Ishikawa (cell line): Measurements from ENCODE around the gene IFNG.

Experiments
- TAF1 ChIP-seq: IDR thresholded peaks from 2 replicates; pipeline ENCODE4 v1.6.1; 2012; ENCODE audit warnings: low read depth, mild to moderate bottlenecking
- TF ChIP-seq, protein P1 (sequence below): IDR thresholded peaks from 2 replicates; pipeline ENCODE4 v1.6.1; 2012; ENCODE audit warnings: low read depth, mild to moderate bottlenecking

DNA sequence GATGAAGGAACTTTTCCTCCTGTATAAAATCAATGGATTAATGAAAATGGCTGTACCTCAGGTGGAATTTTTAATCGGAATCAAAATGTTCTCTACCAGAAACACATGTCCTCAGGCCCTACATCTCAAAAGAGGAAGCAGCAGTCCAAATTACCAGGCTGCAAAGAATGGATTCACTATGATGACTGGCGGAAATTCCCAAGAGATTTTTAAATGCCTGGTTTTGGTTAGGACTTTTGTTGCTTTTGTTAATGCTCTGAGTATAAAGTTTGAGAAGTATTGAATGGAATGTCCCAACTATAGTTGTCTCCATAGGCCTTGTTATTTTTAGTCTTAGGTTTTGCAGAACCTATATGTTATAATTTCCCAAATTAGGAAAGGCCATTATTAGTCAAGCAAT is 11.2 kb upstream of the IFNG start:
- TF ChIP-seq, protein P1, sequence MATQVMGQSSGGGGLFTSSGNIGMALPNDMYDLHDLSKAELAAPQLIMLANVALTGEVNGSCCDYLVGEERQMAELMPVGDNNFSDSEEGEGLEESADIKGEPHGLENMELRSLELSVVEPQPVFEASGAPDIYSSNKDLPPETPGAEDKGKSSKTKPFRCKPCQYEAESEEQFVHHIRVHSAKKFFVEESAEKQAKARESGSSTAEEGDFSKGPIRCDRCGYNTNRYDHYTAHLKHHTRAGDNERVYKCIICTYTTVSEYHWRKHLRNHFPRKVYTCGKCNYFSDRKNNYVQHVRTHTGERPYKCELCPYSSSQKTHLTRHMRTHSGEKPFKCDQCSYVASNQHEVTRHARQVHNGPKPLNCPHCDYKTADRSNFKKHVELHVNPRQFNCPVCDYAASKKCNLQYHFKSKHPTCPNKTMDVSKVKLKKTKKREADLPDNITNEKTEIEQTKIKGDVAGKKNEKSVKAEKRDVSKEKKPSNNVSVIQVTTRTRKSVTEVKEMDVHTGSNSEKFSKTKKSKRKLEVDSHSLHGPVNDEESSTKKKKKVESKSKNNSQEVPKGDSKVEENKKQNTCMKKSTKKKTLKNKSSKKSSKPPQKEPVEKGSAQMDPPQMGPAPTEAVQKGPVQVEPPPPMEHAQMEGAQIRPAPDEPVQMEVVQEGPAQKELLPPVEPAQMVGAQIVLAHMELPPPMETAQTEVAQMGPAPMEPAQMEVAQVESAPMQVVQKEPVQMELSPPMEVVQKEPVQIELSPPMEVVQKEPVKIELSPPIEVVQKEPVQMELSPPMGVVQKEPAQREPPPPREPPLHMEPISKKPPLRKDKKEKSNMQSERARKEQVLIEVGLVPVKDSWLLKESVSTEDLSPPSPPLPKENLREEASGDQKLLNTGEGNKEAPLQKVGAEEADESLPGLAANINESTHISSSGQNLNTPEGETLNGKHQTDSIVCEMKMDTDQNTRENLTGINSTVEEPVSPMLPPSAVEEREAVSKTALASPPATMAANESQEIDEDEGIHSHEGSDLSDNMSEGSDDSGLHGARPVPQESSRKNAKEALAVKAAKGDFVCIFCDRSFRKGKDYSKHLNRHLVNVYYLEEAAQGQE: no peak
- no peak for TF ChIP-seq TAF1
